NB4 (cell line): ENCODE data around the gene LAMTOR5.

Experiments used
- DNase-seq: peaks from one replicate; pipeline ENCODE4 v3.0.0; 2010; ENCODE audit warnings: low read depth
- H3K4me3 ChIP-seq: one replicate; pipeline ENCODE4 v1.5.1; 2011; ENCODE audit warnings: mild to moderate bottlenecking, low read depth, low read length, moderate library complexity
- MYC ChIP-seq: IDR thresholded peaks from 2 replicates; pipeline ENCODE4 v1.6.1; 2011; ENCODE audit warnings: low read depth, low read length
- POLR2A ChIP-seq: IDR thresholded peaks from 2 replicates; pipeline ENCODE4 v1.6.1; 2011; ENCODE audit warnings: mild to moderate bottlenecking; ENCODE audit not compliant: insufficient read length; ENCODE audit errors: extremely low read depth
- TF ChIP-seq, protein P1 (sequence below): IDR thresholded peaks from 2 replicates; pipeline ENCODE4 v1.6.1; 2011; ENCODE audit warnings: low read depth, low read length
- TF ChIP-seq, protein P2 (sequence below): IDR thresholded peaks from one replicate; pipeline ENCODE4 v1.5.1; 2012; ENCODE audit warnings: low read depth, low read length

The LAMTOR5 gene

GRCh38 chr1:110433213-110433612 is 25.7 kb upstream of the LAMTOR5 start:
- H3K4me3 ChIP-seq: no peak overlapping the region
- no peak for DNase-seq
- TF ChIP-seq, protein P1, sequence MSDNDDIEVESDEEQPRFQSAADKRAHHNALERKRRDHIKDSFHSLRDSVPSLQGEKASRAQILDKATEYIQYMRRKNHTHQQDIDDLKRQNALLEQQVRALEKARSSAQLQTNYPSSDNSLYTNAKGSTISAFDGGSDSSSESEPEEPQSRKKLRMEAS: no peak
- TF ChIP-seq POLR2A (no peak), MYC (no peak)
- TF ChIP-seq, protein P2, sequence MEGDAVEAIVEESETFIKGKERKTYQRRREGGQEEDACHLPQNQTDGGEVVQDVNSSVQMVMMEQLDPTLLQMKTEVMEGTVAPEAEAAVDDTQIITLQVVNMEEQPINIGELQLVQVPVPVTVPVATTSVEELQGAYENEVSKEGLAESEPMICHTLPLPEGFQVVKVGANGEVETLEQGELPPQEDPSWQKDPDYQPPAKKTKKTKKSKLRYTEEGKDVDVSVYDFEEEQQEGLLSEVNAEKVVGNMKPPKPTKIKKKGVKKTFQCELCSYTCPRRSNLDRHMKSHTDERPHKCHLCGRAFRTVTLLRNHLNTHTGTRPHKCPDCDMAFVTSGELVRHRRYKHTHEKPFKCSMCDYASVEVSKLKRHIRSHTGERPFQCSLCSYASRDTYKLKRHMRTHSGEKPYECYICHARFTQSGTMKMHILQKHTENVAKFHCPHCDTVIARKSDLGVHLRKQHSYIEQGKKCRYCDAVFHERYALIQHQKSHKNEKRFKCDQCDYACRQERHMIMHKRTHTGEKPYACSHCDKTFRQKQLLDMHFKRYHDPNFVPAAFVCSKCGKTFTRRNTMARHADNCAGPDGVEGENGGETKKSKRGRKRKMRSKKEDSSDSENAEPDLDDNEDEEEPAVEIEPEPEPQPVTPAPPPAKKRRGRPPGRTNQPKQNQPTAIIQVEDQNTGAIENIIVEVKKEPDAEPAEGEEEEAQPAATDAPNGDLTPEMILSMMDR: no peak

DNA sequence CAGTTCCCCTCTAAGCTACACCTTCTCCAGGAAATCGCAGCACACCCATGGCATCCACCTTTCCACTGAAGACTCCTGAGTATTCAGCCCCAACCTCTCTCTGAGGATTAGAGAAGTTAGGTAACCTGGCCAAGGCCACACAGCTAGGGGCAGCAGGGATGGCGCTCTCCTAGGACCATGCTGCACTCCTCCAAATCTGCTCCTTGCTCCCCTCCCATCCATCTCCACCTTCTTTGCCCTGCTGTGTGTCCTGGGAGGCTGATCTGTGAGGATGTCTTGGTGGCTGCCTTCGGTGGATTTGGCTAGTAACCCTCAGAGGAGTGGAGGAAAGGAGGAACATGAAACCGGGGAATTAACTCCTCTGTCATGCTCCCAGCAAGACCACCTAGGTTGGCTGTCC is 23.4 kb upstream of the LAMTOR5 start:
- TF ChIP-seq, protein P1: no peak
- no peak for TF ChIP-seq POLR2A
- no peak for TF ChIP-seq MYC
- TF ChIP-seq, protein P2: no peak
- H3K4me3 ChIP-seq: no peak overlapping the region
- no peak for DNase-seq

DNA sequence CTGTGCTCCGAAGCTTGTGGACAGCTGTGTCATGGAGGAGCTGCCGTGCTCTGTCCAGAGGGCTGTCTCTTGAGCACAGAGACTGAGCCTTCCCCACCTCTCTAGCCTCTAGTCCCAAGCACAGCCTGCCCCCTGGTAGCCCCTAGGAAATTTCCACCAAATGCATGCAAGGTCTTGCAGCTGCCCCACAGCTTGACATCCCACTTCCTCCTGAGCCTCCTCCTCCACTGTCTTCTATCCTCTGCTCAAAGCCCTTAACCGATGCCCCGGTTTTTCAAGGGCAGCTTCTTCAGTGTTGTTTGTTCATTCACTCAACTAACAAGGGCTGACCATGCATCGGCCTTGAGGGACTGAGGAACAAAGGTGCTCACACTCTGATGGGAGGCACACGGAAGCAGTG is 22.9 kb upstream of the LAMTOR5 start:
- TF ChIP-seq, protein P2: no peak
- TF ChIP-seq, protein P1: no peak
- no peak for TF ChIP-seq POLR2A
- TF ChIP-seq MYC: no peak
- H3K4me3 ChIP-seq: peak overlapping the region; percentile 25
- DNase-seq: peak; percentile 57

DNA sequence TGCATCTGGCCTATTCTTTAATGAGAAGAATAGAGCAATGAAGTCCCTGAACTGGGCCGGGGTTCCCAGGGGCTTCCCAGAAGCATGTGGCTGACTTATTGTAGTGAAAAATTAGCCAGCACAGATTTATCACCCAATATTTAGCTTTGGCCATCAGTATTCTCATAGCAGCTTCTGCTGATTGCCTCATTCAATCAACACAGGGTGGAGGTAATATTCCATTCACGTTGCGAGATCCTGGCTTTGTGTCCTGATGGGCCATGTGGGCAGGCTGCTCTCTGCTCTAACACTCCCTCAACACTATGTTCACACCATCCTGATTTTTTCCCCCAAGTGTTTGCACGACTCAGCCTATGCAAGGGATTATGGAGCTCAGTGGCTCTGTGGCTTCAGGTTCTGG is 21.5 kb upstream of the LAMTOR5 start:
- TF ChIP-seq, protein P1: no peak
- TF ChIP-seq MYC: no peak
- TF ChIP-seq POLR2A: no peak
- TF ChIP-seq, protein P2: no peak
- H3K4me3 ChIP-seq: no peak overlapping the region
- no peak for DNase-seq

- DNase-seq: no peak
- H3K4me3 ChIP-seq: no peak overlapping the region
- no peak for TF ChIP-seq MYC
These were observed 19.4 kb upstream of the LAMTOR5 start for GRCh38 chr1:110426854-110427253.

- DNase-seq: no peak
These were observed 18.2 kb upstream of the LAMTOR5 start for GRCh38 chr1:110425612-110426152.

More at GRCh38 chr1:110425612-110426152, 18.2 kb upstream of the LAMTOR5 start:
- no peak overlapping the region for H3K4me3 ChIP-seq
- TF ChIP-seq, protein P2: no peak
- no peak for TF ChIP-seq MYC
- TF ChIP-seq, protein P1: no peak
